GM23338 (cell line): ENCODE data around the gene ARRB1. TPM values are rescaled to one million over a fixed set of nuclear protein-coding genes. Genes with fewer than 3 reads are reported as not detected.
A peak's percentile ranks its signal among the peaks of the same experiment; 100 is the strongest.

ENCODE experiments used
- ATAC-seq: fragments of 200-7000 bp; cut with Tn5 transposase; 3 replicates; pipeline ENCODE4 v1.9.1; 2020
- DNase-seq: peaks from one replicate; pipeline ENCODE4 v3.0.0-alpha.2; 2015; ENCODE audit warnings: low spot score
- H2AFZ ChIP-seq: fragments of 200-600 bp; sonication (generic); 2 replicates; pipeline ENCODE4 v1.8.0; 2016; ENCODE audit warnings: antibody characterized with exemption, mild to moderate bottlenecking, moderate library complexity
- H3F3A ChIP-seq: fragments of 200-600 bp; sonication (generic); replicated peaks from 2 replicates; pipeline ENCODE4 v1.8.0; 2017; ENCODE audit warnings: antibody characterized with exemption, mixed run types, low read depth
- H3K27ac ChIP-seq: fragments of 200-600 bp; sonication (generic); 2 replicates; pipeline ENCODE4 v1.6.1; 2016; ENCODE audit warnings: low read depth
- H3K27me3 ChIP-seq: fragments of 200-600 bp; sonication (generic); 2 replicates; pipeline ENCODE4 v1.8.0; 2016; ENCODE audit warnings: mild to moderate bottlenecking, mixed run types, moderate library complexity; ENCODE audit not compliant: insufficient read depth
- H3K36me3 ChIP-seq: fragments of 200-600 bp; sonication (generic); 2 replicates; pipeline ENCODE4 v1.8.0; 2016; ENCODE audit warnings: mild to moderate bottlenecking; ENCODE audit not compliant: insufficient read depth
- H3K4me1 ChIP-seq: fragments of 200-600 bp; sonication (generic); 2 replicates; pipeline ENCODE4 v1.8.0; 2016; ENCODE audit warnings: mild to moderate bottlenecking, moderate library complexity; ENCODE audit not compliant: insufficient read depth
- H3K4me2 ChIP-seq: fragments of 200-600 bp; sonication (generic); 2 replicates; pipeline ENCODE4 v1.7.1; 2017; ENCODE audit warnings: mixed run types
- H3K4me3 ChIP-seq: fragments of 200-600 bp; sonication (generic); 2 replicates; pipeline ENCODE4 v1.6.1; 2016; ENCODE audit warnings: mixed run types
- H3K79me2 ChIP-seq: fragments of 200-600 bp; sonication (generic); replicated peaks from 2 replicates; pipeline ENCODE4 v1.8.0; 2017; ENCODE audit warnings: mild to moderate bottlenecking; ENCODE audit not compliant: insufficient read depth
- H3K9me2 ChIP-seq: fragments of 200-600 bp; sonication (generic); 2 replicates; pipeline ENCODE4 v1.8.0; 2017; ENCODE audit not compliant: insufficient read depth
- H4K20me1 ChIP-seq: fragments of 200-600 bp; sonication (generic); replicated peaks from 2 replicates; pipeline ENCODE4 v1.8.0; 2017; ENCODE audit warnings: mild to moderate bottlenecking; ENCODE audit not compliant: insufficient read depth
- H3K27ac Mint-ChIP-seq: 2 replicates; pipeline ENCODE4 v1.8.0; 2020; ENCODE audit warnings: inconsistent platforms, mild to moderate bottlenecking, moderate library complexity, mixed read lengths
- H3K27me3 Mint-ChIP-seq: 3 replicates; pipeline ENCODE4 v1.8.0; 2022; ENCODE audit warnings: low read depth, mild to moderate bottlenecking, moderate library complexity, mixed read lengths, inconsistent platforms; ENCODE audit not compliant: insufficient read depth, poor library complexity
- H3K36me3 Mint-ChIP-seq: 3 replicates; pipeline ENCODE4 v1.8.0; 2021; ENCODE audit warnings: low read depth, mild to moderate bottlenecking, inconsistent platforms, moderate library complexity, mixed read lengths
- H3K4me1 Mint-ChIP-seq: 3 replicates; pipeline ENCODE4 v1.8.0; 2020; ENCODE audit warnings: mild to moderate bottlenecking, inconsistent platforms, mixed read lengths
- H3K4me3 Mint-ChIP-seq: 3 replicates; pipeline ENCODE4 v1.8.0; 2021; ENCODE audit warnings: moderate library complexity, mild to moderate bottlenecking, inconsistent platforms, mixed read lengths
- H3K9me3 Mint-ChIP-seq: 3 replicates; pipeline ENCODE4 v1.8.0; 2020; ENCODE audit warnings: moderate library complexity, mild to moderate bottlenecking, inconsistent platforms, mixed read lengths
- CREB1 ChIP-seq: fragments of 250-450 bp; sonication (Bioruptor Pico); IDR thresholded peaks from 2 replicates; pipeline ENCODE4 v1.5.0; 2020; ENCODE audit warnings: low read depth, mild to moderate bottlenecking, moderate library complexity
- EZH2phosphoT487 ChIP-seq: fragments of 200-600 bp; sonication (generic); IDR thresholded peaks from one replicate; pipeline ENCODE4 v1.8.1; 2018; ENCODE audit warnings: antibody characterized with exemption; ENCODE audit not compliant: unreplicated experiment
- NANOG ChIP-seq: IDR thresholded peaks from 2 replicates; pipeline ENCODE4 v1.6.1; 2016; ENCODE audit warnings: antibody characterized with exemption, borderline replicate concordance
- POLR2AphosphoS5 ChIP-seq: IDR thresholded peaks from 2 replicates; pipeline ENCODE4 v1.6.1; 2016; ENCODE audit warnings: antibody characterized with exemption, low read depth
- ZNF114 ChIP-seq: fragments of 250-450 bp; sonication (Bioruptor Pico); IDR thresholded peaks from 2 replicates; pipeline ENCODE4 v1.5.0; 2020; ENCODE audit warnings: mild to moderate bottlenecking, moderate library complexity
- ZNF331 ChIP-seq: fragments of 250-450 bp; sonication (Bioruptor Pico); IDR thresholded peaks from 2 replicates; pipeline ENCODE4 v1.5.0; 2020; ENCODE audit warnings: low read depth, mild to moderate bottlenecking, moderate library complexity
- long read RNA-seq: library from polyadenylated mRNA; unstranded; transcript quantifications from one replicate; pipeline ENCODE4 v2.0.0, GENCODE V29; 2020; ENCODE audit not compliant: unreplicated experiment
- polyA plus RNA-seq: library from polyadenylated mRNA; unstranded; fragments of >200 nt; fragmentation: Nextera tagmentation; extraction: Ambion mirVana; gene quantifications from 2 replicates; pipeline ENCODE4 v1.2.1, GENCODE V29; 2016
- total RNA-seq: library from RNA; depleted of rRNA; stranded (reverse); fragments of >200 nt; shearing (Covaris generic); gene quantifications from 2 replicates; pipeline ENCODE4 v1.2.3, GENCODE V29; 2014; rRNA removed
- TF ChIP-seq, protein P1 (sequence below): IDR thresholded peaks from one replicate; pipeline ENCODE4 v1.6.1; 2018; ENCODE audit warnings: antibody characterized with exemption; ENCODE audit not compliant: unreplicated experiment
- TF ChIP-seq, protein P2 (sequence below): IDR thresholded peaks from 2 replicates; pipeline ENCODE4 v1.6.1; 2016; ENCODE audit warnings: antibody characterized with exemption
- TF ChIP-seq, protein P3 (sequence below): fragments of 250-450 bp; sonication (Bioruptor Pico); IDR thresholded peaks from 2 replicates; pipeline ENCODE4 v1.5.0; 2020; ENCODE audit warnings: mild to moderate bottlenecking, moderate library complexity

Gene ARRB1
- total RNA-seq (11.1 and 17.0 TPM in 2 replicates), polyA plus RNA-seq (5.8 and 6.3 TPM in 2 replicates)
- long read RNA-seq, transcript ARRB1-202 (16 exons, 3,336 nt), result minor isoform, 11 of 36 reads
- long read RNA-seq, transcript ARRB1-201 (15 exons, 1,895 nt), result major isoform, 17 of 36 reads
- long read RNA-seq, partial matches to known transcripts, result 3 of 36 reads
- long read RNA-seq, other reads (novel, unspliced or antisense), result 5 of 36 reads

DNA sequence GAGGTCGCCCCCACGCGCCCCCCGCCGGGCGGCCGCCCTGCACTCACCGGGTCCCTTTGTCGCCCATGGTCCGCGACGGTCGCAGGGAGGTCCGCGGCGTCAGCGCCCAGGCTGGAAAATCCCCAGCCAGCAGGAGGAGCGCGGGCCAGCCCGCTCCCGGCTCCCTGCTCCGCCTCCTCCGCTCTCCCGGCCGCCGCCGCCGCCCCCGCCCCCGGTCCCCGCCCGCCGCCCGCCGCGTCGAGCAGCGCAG lies at the start of gene ARRB1:
Gene ARRB1 (minus strand): TSS at position 121 of the 250 bp plus-strand sequence. CDS start 54 bp downstream, at position 67.
- Histone ChIP-seq H2AFZ (peak within 1 kb of the TSS; percentile 74; the same call in 1 of the 2 replicates), H4K20me1 (no peaks in the 10 kb centered on the region), H3K4me3 (peak within 1 kb of the TSS; percentile 72), H3K27ac (no peak within 1 kb of the TSS), H3K36me3 (no peaks in the 10 kb centered on the region), H3K9me2 (no peaks in the 10 kb centered on the region), H3F3A (no peaks in the 10 kb centered on the region), H3K79me2 (no peaks in the 10 kb centered on the region), H3K4me1 (peaks cover 32% of the 10 kb centered on the region), H3K27me3 (peaks cover 14% of the 10 kb centered on the region), H3K4me2 (peak within 1 kb of the TSS; percentile 86)
- ATAC-seq, result peak; percentile 37
- H3K27ac Mint-ChIP-seq, result peak within 1 kb of the TSS; percentile 82
- peak; percentile 66 for DNase-seq
- H3K4me3 Mint-ChIP-seq, result peak within 1 kb of the TSS; percentile 83
- H3K9me3 Mint-ChIP-seq, result no peaks in the 10 kb centered on the region; the same call in 2 of the 3 replicates
- TF ChIP-seq POLR2AphosphoS5 (no peak), CREB1 (CRISPR knock-in tag) (0 out of 2 replicates have a peak, but pooled peaks have one; percentile 16), NANOG (no peak), EZH2phosphoT487 (no peak), ZNF114 (CRISPR knock-in tag) (no peak), ZNF331 (CRISPR knock-in tag) (no peak)
- TF ChIP-seq, protein P1, sequence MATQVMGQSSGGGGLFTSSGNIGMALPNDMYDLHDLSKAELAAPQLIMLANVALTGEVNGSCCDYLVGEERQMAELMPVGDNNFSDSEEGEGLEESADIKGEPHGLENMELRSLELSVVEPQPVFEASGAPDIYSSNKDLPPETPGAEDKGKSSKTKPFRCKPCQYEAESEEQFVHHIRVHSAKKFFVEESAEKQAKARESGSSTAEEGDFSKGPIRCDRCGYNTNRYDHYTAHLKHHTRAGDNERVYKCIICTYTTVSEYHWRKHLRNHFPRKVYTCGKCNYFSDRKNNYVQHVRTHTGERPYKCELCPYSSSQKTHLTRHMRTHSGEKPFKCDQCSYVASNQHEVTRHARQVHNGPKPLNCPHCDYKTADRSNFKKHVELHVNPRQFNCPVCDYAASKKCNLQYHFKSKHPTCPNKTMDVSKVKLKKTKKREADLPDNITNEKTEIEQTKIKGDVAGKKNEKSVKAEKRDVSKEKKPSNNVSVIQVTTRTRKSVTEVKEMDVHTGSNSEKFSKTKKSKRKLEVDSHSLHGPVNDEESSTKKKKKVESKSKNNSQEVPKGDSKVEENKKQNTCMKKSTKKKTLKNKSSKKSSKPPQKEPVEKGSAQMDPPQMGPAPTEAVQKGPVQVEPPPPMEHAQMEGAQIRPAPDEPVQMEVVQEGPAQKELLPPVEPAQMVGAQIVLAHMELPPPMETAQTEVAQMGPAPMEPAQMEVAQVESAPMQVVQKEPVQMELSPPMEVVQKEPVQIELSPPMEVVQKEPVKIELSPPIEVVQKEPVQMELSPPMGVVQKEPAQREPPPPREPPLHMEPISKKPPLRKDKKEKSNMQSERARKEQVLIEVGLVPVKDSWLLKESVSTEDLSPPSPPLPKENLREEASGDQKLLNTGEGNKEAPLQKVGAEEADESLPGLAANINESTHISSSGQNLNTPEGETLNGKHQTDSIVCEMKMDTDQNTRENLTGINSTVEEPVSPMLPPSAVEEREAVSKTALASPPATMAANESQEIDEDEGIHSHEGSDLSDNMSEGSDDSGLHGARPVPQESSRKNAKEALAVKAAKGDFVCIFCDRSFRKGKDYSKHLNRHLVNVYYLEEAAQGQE, result no peak
- TF ChIP-seq, protein P2, sequence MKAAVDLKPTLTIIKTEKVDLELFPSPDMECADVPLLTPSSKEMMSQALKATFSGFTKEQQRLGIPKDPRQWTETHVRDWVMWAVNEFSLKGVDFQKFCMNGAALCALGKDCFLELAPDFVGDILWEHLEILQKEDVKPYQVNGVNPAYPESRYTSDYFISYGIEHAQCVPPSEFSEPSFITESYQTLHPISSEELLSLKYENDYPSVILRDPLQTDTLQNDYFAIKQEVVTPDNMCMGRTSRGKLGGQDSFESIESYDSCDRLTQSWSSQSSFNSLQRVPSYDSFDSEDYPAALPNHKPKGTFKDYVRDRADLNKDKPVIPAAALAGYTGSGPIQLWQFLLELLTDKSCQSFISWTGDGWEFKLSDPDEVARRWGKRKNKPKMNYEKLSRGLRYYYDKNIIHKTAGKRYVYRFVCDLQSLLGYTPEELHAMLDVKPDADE, result no peak
- TF ChIP-seq, protein P3, sequence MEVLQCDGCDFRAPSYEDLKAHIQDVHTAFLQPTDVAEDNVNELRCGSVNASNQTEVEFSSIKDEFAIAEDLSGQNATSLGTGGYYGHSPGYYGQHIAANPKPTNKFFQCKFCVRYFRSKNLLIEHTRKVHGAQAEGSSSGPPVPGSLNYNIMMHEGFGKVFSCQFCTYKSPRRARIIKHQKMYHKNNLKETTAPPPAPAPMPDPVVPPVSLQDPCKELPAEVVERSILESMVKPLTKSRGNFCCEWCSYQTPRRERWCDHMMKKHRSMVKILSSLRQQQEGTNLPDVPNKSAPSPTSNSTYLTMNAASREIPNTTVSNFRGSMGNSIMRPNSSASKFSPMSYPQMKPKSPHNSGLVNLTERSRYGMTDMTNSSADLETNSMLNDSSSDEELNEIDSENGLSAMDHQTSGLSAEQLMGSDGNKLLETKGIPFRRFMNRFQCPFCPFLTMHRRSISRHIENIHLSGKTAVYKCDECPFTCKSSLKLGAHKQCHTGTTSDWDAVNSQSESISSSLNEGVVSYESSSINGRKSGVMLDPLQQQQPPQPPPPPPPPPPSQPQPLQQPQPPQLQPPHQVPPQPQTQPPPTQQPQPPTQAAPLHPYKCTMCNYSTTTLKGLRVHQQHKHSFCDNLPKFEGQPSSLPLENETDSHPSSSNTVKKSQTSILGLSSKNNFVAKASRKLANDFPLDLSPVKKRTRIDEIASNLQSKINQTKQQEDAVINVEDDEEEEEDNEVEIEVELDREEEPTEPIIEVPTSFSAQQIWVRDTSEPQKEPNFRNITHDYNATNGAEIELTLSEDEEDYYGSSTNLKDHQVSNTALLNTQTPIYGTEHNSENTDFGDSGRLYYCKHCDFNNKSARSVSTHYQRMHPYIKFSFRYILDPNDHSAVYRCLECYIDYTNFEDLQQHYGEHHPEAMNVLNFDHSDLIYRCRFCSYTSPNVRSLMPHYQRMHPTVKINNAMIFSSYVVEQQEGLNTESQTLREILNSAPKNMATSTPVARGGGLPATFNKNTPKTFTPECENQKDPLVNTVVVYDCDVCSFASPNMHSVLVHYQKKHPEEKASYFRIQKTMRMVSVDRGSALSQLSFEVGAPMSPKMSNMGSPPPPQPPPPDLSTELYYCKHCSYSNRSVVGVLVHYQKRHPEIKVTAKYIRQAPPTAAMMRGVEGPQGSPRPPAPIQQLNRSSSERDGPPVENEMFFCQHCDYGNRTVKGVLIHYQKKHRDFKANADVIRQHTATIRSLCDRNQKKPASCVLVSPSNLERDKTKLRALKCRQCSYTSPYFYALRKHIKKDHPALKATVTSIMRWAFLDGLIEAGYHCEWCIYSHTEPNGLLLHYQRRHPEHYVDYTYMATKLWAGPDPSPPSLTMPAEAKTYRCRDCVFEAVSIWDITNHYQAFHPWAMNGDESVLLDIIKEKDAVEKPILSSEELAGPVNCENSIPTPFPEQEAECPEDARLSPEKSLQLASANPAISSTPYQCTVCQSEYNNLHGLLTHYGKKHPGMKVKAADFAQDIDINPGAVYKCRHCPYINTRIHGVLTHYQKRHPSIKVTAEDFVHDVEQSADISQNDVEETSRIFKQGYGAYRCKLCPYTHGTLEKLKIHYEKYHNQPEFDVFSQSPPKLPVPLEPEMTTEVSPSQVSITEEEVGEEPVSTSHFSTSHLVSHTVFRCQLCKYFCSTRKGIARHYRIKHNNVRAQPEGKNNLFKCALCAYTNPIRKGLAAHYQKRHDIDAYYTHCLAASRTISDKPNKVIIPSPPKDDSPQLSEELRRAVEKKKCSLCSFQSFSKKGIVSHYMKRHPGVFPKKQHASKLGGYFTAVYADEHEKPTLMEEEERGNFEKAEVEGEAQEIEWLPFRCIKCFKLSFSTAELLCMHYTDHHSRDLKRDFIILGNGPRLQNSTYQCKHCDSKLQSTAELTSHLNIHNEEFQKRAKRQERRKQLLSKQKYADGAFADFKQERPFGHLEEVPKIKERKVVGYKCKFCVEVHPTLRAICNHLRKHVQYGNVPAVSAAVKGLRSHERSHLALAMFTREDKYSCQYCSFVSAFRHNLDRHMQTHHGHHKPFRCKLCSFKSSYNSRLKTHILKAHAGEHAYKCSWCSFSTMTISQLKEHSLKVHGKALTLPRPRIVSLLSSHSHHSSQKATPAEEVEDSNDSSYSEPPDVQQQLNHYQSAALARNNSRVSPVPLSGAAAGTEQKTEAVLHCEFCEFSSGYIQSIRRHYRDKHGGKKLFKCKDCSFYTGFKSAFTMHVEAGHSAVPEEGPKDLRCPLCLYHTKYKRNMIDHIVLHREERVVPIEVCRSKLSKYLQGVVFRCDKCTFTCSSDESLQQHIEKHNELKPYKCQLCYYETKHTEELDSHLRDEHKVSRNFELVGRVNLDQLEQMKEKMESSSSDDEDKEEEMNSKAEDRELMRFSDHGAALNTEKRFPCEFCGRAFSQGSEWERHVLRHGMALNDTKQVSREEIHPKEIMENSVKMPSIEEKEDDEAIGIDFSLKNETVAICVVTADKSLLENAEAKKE, result no peak
- H3K4me1 Mint-ChIP-seq, result peaks cover 58% of the 10 kb centered on the region
- peaks cover 31% of the 10 kb centered on the region for H3K36me3 Mint-ChIP-seq
- peaks cover 23% of the 10 kb centered on the region for H3K27me3 Mint-ChIP-seq
